Astrocyte (in vitro differentiated cells and primary cell): Measurements from ENCODE around the gene PAOX. TPM values are rescaled to one million over a fixed set of nuclear protein-coding genes. Genes with fewer than 3 reads are reported as not detected.

ENCODE experiments used
- DNase-seq: peaks from one replicate; pipeline ENCODE4 v3.0.0-alpha.2; 2010; ENCODE audit warnings: low read depth
- FAIRE-seq: peaks from 2 replicates; lab custom pipeline; 2011; peaks lifted over from hg19 to GRCh38; lab: Jason Lieb, UNC
- H2AFZ ChIP-seq: 2 replicates; pipeline ENCODE4 v1.6.0; 2012; ENCODE audit warnings: low read depth, low read length, inconsistent platforms
- H3K27ac ChIP-seq: 2 replicates; pipeline ENCODE4 v1.5.1; 2011; ENCODE audit warnings: low read depth, low read length, inconsistent platforms
- H3K27me3 ChIP-seq: 2 replicates; pipeline ENCODE4 v1.6.0; 2011; ENCODE audit warnings: low read length, inconsistent platforms; ENCODE audit not compliant: insufficient read depth
- H3K36me3 ChIP-seq: 2 replicates; pipeline ENCODE4 v1.5.1; 2011; ENCODE audit warnings: low read length, inconsistent platforms; ENCODE audit not compliant: insufficient read depth
- H3K4me1 ChIP-seq: 2 replicates; pipeline ENCODE4 v1.5.1; 2011; ENCODE audit warnings: low read length, inconsistent platforms; ENCODE audit not compliant: insufficient read depth
- H3K4me2 ChIP-seq: 2 replicates; pipeline ENCODE4 v1.6.0; 2012; ENCODE audit warnings: low read length, inconsistent platforms
- H3K4me3 ChIP-seq: 2 replicates; pipeline ENCODE4 v1.5.1; 2011; ENCODE audit warnings: low read depth, mild to moderate bottlenecking, low read length, inconsistent platforms; ENCODE audit not compliant: insufficient read depth
- H3K79me2 ChIP-seq: 2 replicates; pipeline ENCODE4 v1.6.0; 2012; ENCODE audit warnings: mild to moderate bottlenecking, low read length, inconsistent platforms; ENCODE audit not compliant: insufficient read depth
- H3K9ac ChIP-seq: 2 replicates; pipeline ENCODE4 v1.6.0; 2012; ENCODE audit warnings: mild to moderate bottlenecking, low read length, inconsistent platforms
- H3K9me3 ChIP-seq: 2 replicates; pipeline ENCODE4 v1.5.1; 2012; ENCODE audit warnings: low read depth, mild to moderate bottlenecking, low read length, inconsistent platforms; ENCODE audit not compliant: insufficient read depth
- H4K20me1 ChIP-seq: 2 replicates; pipeline ENCODE4 v1.6.0; 2012; ENCODE audit warnings: low read length, inconsistent platforms; ENCODE audit not compliant: insufficient read depth
- H3K27ac Mint-ChIP-seq: one replicate; pipeline ENCODE4 v1.8.0; 2021; ENCODE audit warnings: mild to moderate bottlenecking, mixed read lengths; ENCODE audit not compliant: unreplicated experiment
- H3K27me3 Mint-ChIP-seq: one replicate; pipeline ENCODE4 v1.8.0; 2021; ENCODE audit warnings: low read depth, mixed read lengths; ENCODE audit not compliant: unreplicated experiment
- H3K36me3 Mint-ChIP-seq: one replicate; pipeline ENCODE4 v1.8.0; 2021; ENCODE audit warnings: low read depth, mixed read lengths; ENCODE audit not compliant: unreplicated experiment
- H3K4me1 Mint-ChIP-seq: one replicate; pipeline ENCODE4 v1.8.0; 2021; ENCODE audit warnings: low read depth, mixed read lengths; ENCODE audit not compliant: unreplicated experiment
- H3K4me3 Mint-ChIP-seq: one replicate; pipeline ENCODE4 v1.8.0; 2021; ENCODE audit warnings: mild to moderate bottlenecking, moderate library complexity, mixed read lengths; ENCODE audit not compliant: unreplicated experiment
- H3K9me3 Mint-ChIP-seq: one replicate; pipeline ENCODE4 v1.8.0; 2021; ENCODE audit warnings: mild to moderate bottlenecking, mixed read lengths; ENCODE audit not compliant: unreplicated experiment
- CTCF ChIP-seq: IDR thresholded peaks from 2 replicates; pipeline ENCODE4 v1.5.1; 2011; ENCODE audit warnings: low read depth, mild to moderate bottlenecking, inconsistent platforms, low read length, moderate library complexity; ENCODE audit not compliant: insufficient read depth
- EZH2 ChIP-seq: IDR thresholded peaks from 2 replicates; pipeline ENCODE4 v1.6.1; 2012; ENCODE audit warnings: mild to moderate bottlenecking, low read length, inconsistent platforms; ENCODE audit not compliant: insufficient read depth
- total RNA-seq: library from RNA; stranded (reverse); gene quantifications from 2 replicates; pipeline ENCODE4 v1.2.1, GENCODE V29; 2021

The PAOX gene
- total RNA-seq, 1 donor from 2014 or later = 7.9 TPM

GRCh38 chr10:133361773-133362441 lies 17.2 kb upstream of the PAOX start:
- H3K4me1 ChIP-seq = peaks cover 4% of the 10 kb centered on the region
- H3K27ac Mint-ChIP-seq = no peak overlapping the region

GRCh38 chr10:133362846-133363245 lies 16.2 kb upstream of the PAOX start:
- H3K9me3 Mint-ChIP-seq = no peaks in the 10 kb centered on the region
- Histone ChIP-seq H3K36me3 (peaks cover 2% of the 10 kb centered on the region), H3K9me3 (no peaks in the 10 kb centered on the region), H4K20me1 (peaks cover 5% of the 10 kb centered on the region), H3K4me1 (no peaks in the 10 kb centered on the region), H2AFZ (no peak overlapping the region), H3K79me2 (no peaks in the 10 kb centered on the region), H3K9ac (no peak overlapping the region), H3K27ac (no peak overlapping the region), H3K4me2 (no peak overlapping the region), H3K4me3 (no peak overlapping the region), H3K27me3 (no peaks in the 10 kb centered on the region)
- no peaks in the 10 kb centered on the region for H3K4me1 Mint-ChIP-seq
- no peak for FAIRE-seq
- DNase-seq = no peak
- no peaks in the 10 kb centered on the region for H3K27me3 Mint-ChIP-seq
- TF ChIP-seq EZH2 (no peak), CTCF (no peak)
- H3K36me3 Mint-ChIP-seq = peaks cover 14% of the 10 kb centered on the region
- no peak overlapping the region for H3K4me3 Mint-ChIP-seq
- no peak overlapping the region for H3K27ac Mint-ChIP-seq

More at GRCh38 chr10:133361773-133362441, 17.2 kb upstream of the PAOX start:
- peaks cover 14% of the 10 kb centered on the region for H3K36me3 Mint-ChIP-seq
- H3K27me3 Mint-ChIP-seq = no peaks in the 10 kb centered on the region
- H3K4me1 Mint-ChIP-seq = no peaks in the 10 kb centered on the region
- Histone ChIP-seq H3K9me3 (no peaks in the 10 kb centered on the region), H4K20me1 (peaks cover 5% of the 10 kb centered on the region), H3K36me3 (peaks cover 2% of the 10 kb centered on the region), H3K4me2 (no peak overlapping the region), H3K79me2 (no peaks in the 10 kb centered on the region), H2AFZ (no peak overlapping the region), H3K9ac (no peak overlapping the region), H3K27ac (no peak overlapping the region), H3K27me3 (no peaks in the 10 kb centered on the region), H3K4me3 (no peak overlapping the region)
- TF ChIP-seq CTCF (no peak), EZH2 (no peak)
- FAIRE-seq = no peak
- H3K4me3 Mint-ChIP-seq = no peak overlapping the region
- DNase-seq = no peak
- H3K9me3 Mint-ChIP-seq = no peaks in the 10 kb centered on the region

- no peaks in the 10 kb centered on the region for H3K27me3 Mint-ChIP-seq
- no peaks in the 10 kb centered on the region for H3K9me3 Mint-ChIP-seq
- no peak overlapping the region for H3K9ac ChIP-seq
- H3K9me3 ChIP-seq = no peaks in the 10 kb centered on the region
- peaks cover 14% of the 10 kb centered on the region for H3K36me3 Mint-ChIP-seq
- H3K4me1 ChIP-seq = no peaks in the 10 kb centered on the region
- no peak for FAIRE-seq
- no peak overlapping the region for H3K4me2 ChIP-seq
- H4K20me1 ChIP-seq = peaks cover 5% of the 10 kb centered on the region
- H3K4me3 ChIP-seq = no peak overlapping the region
- TF ChIP-seq CTCF (no peak), EZH2 (no peak)
- no peak overlapping the region for H2AFZ ChIP-seq
- H3K4me3 Mint-ChIP-seq = no peak overlapping the region
- H3K27ac ChIP-seq = no peak overlapping the region
- no peaks in the 10 kb centered on the region for H3K4me1 Mint-ChIP-seq
- H3K27ac Mint-ChIP-seq = peak overlapping the region; percentile 7
- peaks cover 5% of the 10 kb centered on the region for H3K36me3 ChIP-seq
- no peak for DNase-seq
- H3K27me3 ChIP-seq = no peaks in the 10 kb centered on the region
- no peaks in the 10 kb centered on the region for H3K79me2 ChIP-seq
These were observed 14.2 kb upstream of the PAOX start for GRCh38 chr10:133364645-133365431.
